Liver (tissue), 9 donors: ENCODE measurements around the gene ABL2. TPM values are rescaled to one million over a fixed set of nuclear protein-coding genes. Genes with fewer than 3 reads are reported as not detected.

Experiments
- DNase-seq: peaks from one replicate; pipeline ENCODE4 v3.0.0-alpha.2; 2017; ENCODE audit warnings: low spot score
- H3K27ac ChIP-seq, 2 donors: one replicate each; pipeline ENCODE4 v1.7.0; 2013; ENCODE audit warnings: inconsistent platforms in 2 of 2, low read length in 2 of 2, control low read depth in 1 of 2, low read depth in 1 of 2, mild to moderate bottlenecking in 1 of 2
- H3K27me3 ChIP-seq, 4 donors: one replicate each; pipeline versions ENCODE4 v1.6.1 to v1.7.0; 2013; ENCODE audit warnings: low read length in 3 of 4, inconsistent platforms in 1 of 4, mild to moderate bottlenecking in 1 of 4, moderate library complexity in 1 of 4; ENCODE audit not compliant: control insufficient read depth in 4 of 4, insufficient read depth in 4 of 4
- H3K36me3 ChIP-seq, 4 donors: one replicate each; pipeline versions ENCODE4 v1.6.1 to v1.7.0; 2013; ENCODE audit warnings: low read length in 3 of 4, mild to moderate bottlenecking in 3 of 4, low read depth in 1 of 4, moderate library complexity in 1 of 4; ENCODE audit not compliant: control insufficient read depth in 4 of 4, insufficient read depth in 3 of 4
- H3K4me1 ChIP-seq, 4 donors: one replicate each; pipeline versions ENCODE4 v1.6.1 to v1.7.0; 2013; ENCODE audit warnings: low read length in 3 of 4, mild to moderate bottlenecking in 3 of 4, moderate library complexity in 1 of 4; ENCODE audit not compliant: control insufficient read depth in 4 of 4, insufficient read depth in 4 of 4
- H3K4me3 ChIP-seq, 3 donors: one replicate each; pipeline versions ENCODE4 v1.6.1 to v1.7.0; 2013; ENCODE audit warnings: low read length in 3 of 3, control low read depth in 1 of 3, low read depth in 1 of 3, mild to moderate bottlenecking in 1 of 3
- H3K9ac ChIP-seq, 2 donors: one replicate each; pipeline ENCODE4 v1.7.0; 2013; ENCODE audit warnings: low read length in 2 of 2, mild to moderate bottlenecking in 2 of 2, moderate library complexity in 2 of 2, control low read depth in 1 of 2, low read depth in 1 of 2
- H3K9me3 ChIP-seq, 4 donors: one replicate each; pipeline versions ENCODE4 v1.6.1 to v1.7.0; 2013; ENCODE audit warnings: low read length in 3 of 4; ENCODE audit not compliant: control insufficient read depth in 4 of 4
- FOXA1 ChIP-seq: IDR thresholded peaks from 2 replicates; pipeline ENCODE4 v1.6.1; 2016; ENCODE audit warnings: antibody characterized with exemption
- FOXA2 ChIP-seq: IDR thresholded peaks from 2 replicates; pipeline ENCODE4 v1.6.1; 2016; ENCODE audit warnings: antibody characterized with exemption
- GABPA ChIP-seq, 2 donors: IDR thresholded peaks in 1 of 2; conservative IDR thresholded peaks in 1 of 2; 2 replicates each; pipeline ENCODE4 v1.6.1; 2016; ENCODE audit warnings: antibody characterized with exemption in 2 of 2, mild to moderate bottlenecking in 1 of 2, moderate library complexity in 1 of 2
- HNF4A ChIP-seq, 2 donors: conservative IDR thresholded peaks; 2 replicates each; pipeline ENCODE4 v1.6.1; 2016; ENCODE audit warnings: antibody characterized with exemption in 2 of 2, mild to moderate bottlenecking in 2 of 2
- HNF4G ChIP-seq: IDR thresholded peaks from 2 replicates; pipeline ENCODE4 v1.6.1; 2016; ENCODE audit warnings: antibody characterized with exemption
- JUND ChIP-seq, 2 donors: IDR thresholded peaks; 2 replicates each; pipeline ENCODE4 v1.6.1; 2016; ENCODE audit warnings: antibody characterized with exemption in 2 of 2
- MAX ChIP-seq: IDR thresholded peaks from 2 replicates; pipeline ENCODE4 v1.6.1; 2016; ENCODE audit warnings: antibody characterized with exemption
- NR2F2 ChIP-seq: IDR thresholded peaks from 2 replicates; pipeline ENCODE4 v1.6.1; 2016; ENCODE audit warnings: antibody characterized with exemption
- RAD21 ChIP-seq, 2 donors: IDR thresholded peaks; 2 replicates each; pipeline ENCODE4 v1.6.1; 2016; ENCODE audit warnings: antibody characterized with exemption in 2 of 2, mild to moderate bottlenecking in 2 of 2
- REST ChIP-seq: IDR thresholded peaks from 2 replicates; pipeline ENCODE4 v1.6.1; 2016; ENCODE audit warnings: antibody characterized with exemption, mild to moderate bottlenecking
- RXRA ChIP-seq, 2 donors: IDR thresholded peaks; 2 replicates each; pipeline ENCODE4 v1.6.1; 2017 to 2018; ENCODE audit warnings: antibody characterized with exemption in 2 of 2, mild to moderate bottlenecking in 1 of 2
- SP1 ChIP-seq: IDR thresholded peaks from 2 replicates; pipeline ENCODE4 v1.6.1; 2018; ENCODE audit warnings: antibody characterized with exemption, mild to moderate bottlenecking
- TAF1 ChIP-seq: conservative IDR thresholded peaks from 2 replicates; pipeline ENCODE4 v1.6.1; 2016; ENCODE audit warnings: antibody characterized with exemption, mild to moderate bottlenecking
- YY1 ChIP-seq: IDR thresholded peaks from 2 replicates; pipeline ENCODE4 v1.6.1; 2016; ENCODE audit warnings: antibody characterized with exemption, mild to moderate bottlenecking
- ZBTB33 ChIP-seq: IDR thresholded peaks from 2 replicates; pipeline ENCODE4 v1.6.1; 2016; ENCODE audit warnings: antibody characterized with exemption
- WGBS: extraction: QIAGEN DNeasy Blood & Tissue Kit; methylation state at CpG from one replicate; pipeline ENCODE4 v1.1.7; 2013; 5-methylcytosine and 5-hydroxymethylcytosine counted together
- polyA plus RNA-seq, 2 donors: library from polyadenylated mRNA; stranded (reverse) in 1 of 2; unstranded in 1 of 2; fragments of 200-250 nt in 1 of 2; fragments of >200 nt in 1 of 2; fragmentation: Nextera tagmentation in 1 of 2; extraction: Ambion mirVana in 1 of 2; gene quantifications; one replicate each; pipeline versions ENCODE4 v1.2.1 to v1.2.3, GENCODE V29; 2013 to 2015
- total RNA-seq, 2 donors: library from RNA; depleted of rRNA; stranded (reverse); fragments of >200 nt; gene quantifications; one replicate each; pipeline ENCODE4 v1.2.3, GENCODE V29; 2014
- donor health status: healthy.
- donor health status: healthy.
- donor health status: healthy.
- donor health status: healthy.
- donor health status: healthy.

Gene ABL2
- total and polyA plus RNA-seq, 4 donors = 1.8 to 7.8 (median 3.4) TPM

- H3K4me3 ChIP-seq = no peak overlapping the region
- H3K27ac ChIP-seq = no peak overlapping the region
- H3K36me3 ChIP-seq = no peaks in the 10 kb centered on the region
- DNase-seq = no peak
- 80% methylated on average over 8 of the region's 8 CpGs for WGBS
- H3K9me3 ChIP-seq = no peaks in the 10 kb centered on the region
- no peaks in the 10 kb centered on the region for H3K27me3 ChIP-seq
- no peak overlapping the region for H3K9ac ChIP-seq
- H3K4me1 ChIP-seq = no peaks in the 10 kb centered on the region
- TF ChIP-seq REST (no peak), RXRA (IDR thresholded peaks at IDR 0.05) (peak in 1 of 2 donors; percentile 18), FOXA2 (no peak), RAD21 (IDR thresholded peaks at IDR 0.05) (no peak), NR2F2 (peak; percentile 25), TAF1 (no peak), SP1 (no peak), HNF4A (conservative IDR thresholded peaks at IDR 0.05) (no peak)
These were observed 24.0 kb upstream of the ABL2 start for GRCh38 chr1:179253286-179253972.

- H3K36me3 ChIP-seq = no peaks in the 10 kb centered on the region
- TF ChIP-seq RAD21 (IDR thresholded peaks at IDR 0.05) (no peak), HNF4A (conservative IDR thresholded peaks at IDR 0.05) (no peak), TAF1 (no peak), JUND (IDR thresholded peaks at IDR 0.05) (no peak)
- no peaks in the 10 kb centered on the region for H3K27me3 ChIP-seq
- H3K4me1 ChIP-seq = no peaks in the 10 kb centered on the region
- H3K27ac ChIP-seq = no peak overlapping the region
- H3K9me3 ChIP-seq = no peaks in the 10 kb centered on the region
- 77% methylated on average over 4 of the region's 4 CpGs for WGBS
- no peak overlapping the region for H3K9ac ChIP-seq
- no peak overlapping the region for H3K4me3 ChIP-seq
- no peak for DNase-seq
These were observed 23.1 kb upstream of the ABL2 start for GRCh38 chr1:179252606-179253005.

GRCh38 chr1:179251675-179252074 lies 22.2 kb upstream of the ABL2 start:
- H3K27me3 ChIP-seq = no peaks in the 10 kb centered on the region
- DNase-seq = no peak
- no peak overlapping the region for H3K4me3 ChIP-seq
- H3K36me3 ChIP-seq = no peaks in the 10 kb centered on the region
- no peaks in the 10 kb centered on the region for H3K4me1 ChIP-seq
- H3K9ac ChIP-seq = no peak overlapping the region
- WGBS = 24% methylated on average over 1 of the region's 1 CpG
- no peaks in the 10 kb centered on the region for H3K9me3 ChIP-seq
- H3K27ac ChIP-seq = no peak overlapping the region
- TF ChIP-seq YY1 (no peak), TAF1 (no peak), SP1 (no peak), HNF4A (conservative IDR thresholded peaks at IDR 0.05) (no peak), ZBTB33 (no peak), MAX (no peak), REST (no peak), FOXA1 (no peak), RXRA (IDR thresholded peaks at IDR 0.05) (no peak), RAD21 (IDR thresholded peaks at IDR 0.05) (peak; percentile 94), GABPA (IDR thresholded peaks at IDR 0.05 in 1 of 2, conservative IDR thresholded peaks at IDR 0.05 in 1 of 2) (no peak), NR2F2 (no peak), FOXA2 (no peak), JUND (IDR thresholded peaks at IDR 0.05) (no peak), HNF4G (no peak)
